Fibroblast of lung (primary cell): ENCODE measurements around the gene BAIAP2. TPM values are rescaled to one million over a fixed set of nuclear protein-coding genes. Genes with fewer than 3 reads are reported as not detected.

Experiments
- DNase-seq, 2 donors: peaks; one replicate each; pipeline versions ENCODE4 v3.0.0 to v3.0.0-alpha.2; 2010; ENCODE audit warnings: low read depth in 2 of 2
- H2AFZ ChIP-seq: 2 replicates; pipeline ENCODE4 v1.5.1; 2012; ENCODE audit warnings: low read length, control low read depth, inconsistent platforms
- H3K27ac ChIP-seq: 2 replicates; pipeline ENCODE4 v1.5.1; 2011; ENCODE audit warnings: low read length, control low read depth; ENCODE audit not compliant: insufficient read depth
- H3K27me3 ChIP-seq: 2 replicates; pipeline ENCODE4 v1.5.1; 2011; ENCODE audit warnings: mild to moderate bottlenecking, low read length; ENCODE audit not compliant: control insufficient read depth, insufficient read depth
- H3K36me3 ChIP-seq: 2 replicates; pipeline ENCODE4 v1.5.1; 2011; ENCODE audit warnings: low read length; ENCODE audit not compliant: control insufficient read depth, insufficient read depth
- H3K4me1 ChIP-seq: 2 replicates; pipeline ENCODE4 v1.5.1; 2011; ENCODE audit warnings: low read length; ENCODE audit not compliant: control insufficient read depth, insufficient read depth; ENCODE audit errors: extremely low read depth
- H3K4me2 ChIP-seq: 2 replicates; pipeline ENCODE4 v1.5.1; 2011; ENCODE audit warnings: low read length, control low read depth; ENCODE audit not compliant: insufficient read depth; ENCODE audit errors: extremely low read depth
- H3K4me3 ChIP-seq, 4 experiments: fragments of 200-600 bp in 1 of 4; sonication (generic) in 1 of 4; replicated peaks in 1 of 4; 2 replicates each; pipeline ENCODE4 v1.5.1; 2011 to 2016; ENCODE audit warnings: low read length in 4 of 4, low read depth in 3 of 4, mild to moderate bottlenecking in 3 of 4, control low read depth in 2 of 4, inconsistent platforms in 1 of 4, mixed read lengths in 1 of 4; ENCODE audit not compliant: insufficient read depth in 1 of 4; ENCODE audit errors: control extremely low read depth in 1 of 4
- H3K79me2 ChIP-seq: 2 replicates; pipeline ENCODE4 v1.5.1; 2012; ENCODE audit warnings: mild to moderate bottlenecking, low read length, inconsistent platforms; ENCODE audit not compliant: control insufficient read depth, insufficient read depth
- H3K9ac ChIP-seq: 2 replicates; pipeline ENCODE4 v1.5.1; 2011; ENCODE audit warnings: mild to moderate bottlenecking, low read length, control low read depth; ENCODE audit not compliant: insufficient read depth
- H3K9me3 ChIP-seq: 2 replicates; pipeline ENCODE4 v1.5.1; 2012; ENCODE audit warnings: low read depth, low read length; ENCODE audit not compliant: control insufficient read depth, insufficient read depth
- H4K20me1 ChIP-seq: 2 replicates; pipeline ENCODE4 v1.5.1; 2011; ENCODE audit warnings: low read length; ENCODE audit not compliant: control insufficient read depth, insufficient read depth; ENCODE audit errors: extremely low read depth
- EZH2 ChIP-seq: IDR thresholded peaks from 2 replicates; pipeline ENCODE4 v1.5.1; 2012; ENCODE audit warnings: low read length, control low read depth, mild to moderate bottlenecking; ENCODE audit errors: missing control alignments
- polyA plus RNA-seq, 2 donors: library from polyadenylated mRNA; depleted of rRNA in 1 of 2; stranded (reverse) in 1 of 2; unstranded in 1 of 2; fragments of >200 nt; gene quantifications; 2 replicates each; pipeline ENCODE4 v1.2.1, GENCODE V29; 2011 to 2012; ENCODE audit warnings: missing spikeins in 1 of 2
- total RNA-seq: library from RNA; depleted of rRNA; stranded (reverse); fragments of >200 nt; gene quantifications from 2 replicates; pipeline ENCODE4 v1.2.1, GENCODE V29; 2014
- TF ChIP-seq, protein P1 (sequence below), 2 donors: IDR thresholded peaks in 1 of 2; conservative IDR thresholded peaks in 1 of 2; 1 replicate in 1 of 2; 2 replicates in 1 of 2; pipeline ENCODE4 v1.5.1; 2011 to 2012; ENCODE audit warnings: low read length in 2 of 2, control low read depth in 1 of 2, inconsistent platforms in 1 of 2, low read depth in 1 of 2, mild to moderate bottlenecking in 1 of 2

BAIAP2 gene
- total and polyA plus RNA-seq, 2 donors (not counting 1 experiment from before 2014, with no cell fraction given): 6.0 to 13.4 TPM

DNA sequence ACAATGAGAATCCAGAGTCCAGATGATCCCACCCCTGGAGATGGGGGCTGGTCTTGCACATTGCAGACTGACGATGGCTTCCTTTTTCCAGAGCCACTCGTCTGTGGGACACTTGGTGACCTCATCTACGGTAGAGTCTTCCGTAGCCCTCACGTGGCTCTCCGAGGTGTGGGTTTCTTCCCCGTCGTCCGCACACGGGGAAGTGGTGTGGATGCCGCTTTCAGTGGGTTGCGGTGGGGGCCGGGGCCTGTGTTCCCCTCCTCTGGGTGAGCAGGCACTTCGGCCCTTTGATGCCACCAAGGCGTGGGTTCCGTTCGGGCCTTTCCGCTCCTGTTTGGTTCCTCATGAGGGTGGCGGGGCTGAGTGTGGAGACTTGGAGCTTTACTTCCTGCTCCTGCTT lies 21.4 kb downstream of the BAIAP2 start:
- Histone ChIP-seq H3K36me3 (no peaks in the 10 kb centered on the region), H3K9ac (no peak overlapping the region), H3K9me3 (no peaks in the 10 kb centered on the region), H3K4me1 (no peaks in the 10 kb centered on the region), H3K4me3 (no peak overlapping the region), H2AFZ (no peak overlapping the region), H3K27ac (no peak overlapping the region), H4K20me1 (no peaks in the 10 kb centered on the region), H3K4me2 (no peak overlapping the region), H3K79me2 (no peaks in the 10 kb centered on the region), H3K27me3 (no peaks in the 10 kb centered on the region)
- TF ChIP-seq, protein P1, sequence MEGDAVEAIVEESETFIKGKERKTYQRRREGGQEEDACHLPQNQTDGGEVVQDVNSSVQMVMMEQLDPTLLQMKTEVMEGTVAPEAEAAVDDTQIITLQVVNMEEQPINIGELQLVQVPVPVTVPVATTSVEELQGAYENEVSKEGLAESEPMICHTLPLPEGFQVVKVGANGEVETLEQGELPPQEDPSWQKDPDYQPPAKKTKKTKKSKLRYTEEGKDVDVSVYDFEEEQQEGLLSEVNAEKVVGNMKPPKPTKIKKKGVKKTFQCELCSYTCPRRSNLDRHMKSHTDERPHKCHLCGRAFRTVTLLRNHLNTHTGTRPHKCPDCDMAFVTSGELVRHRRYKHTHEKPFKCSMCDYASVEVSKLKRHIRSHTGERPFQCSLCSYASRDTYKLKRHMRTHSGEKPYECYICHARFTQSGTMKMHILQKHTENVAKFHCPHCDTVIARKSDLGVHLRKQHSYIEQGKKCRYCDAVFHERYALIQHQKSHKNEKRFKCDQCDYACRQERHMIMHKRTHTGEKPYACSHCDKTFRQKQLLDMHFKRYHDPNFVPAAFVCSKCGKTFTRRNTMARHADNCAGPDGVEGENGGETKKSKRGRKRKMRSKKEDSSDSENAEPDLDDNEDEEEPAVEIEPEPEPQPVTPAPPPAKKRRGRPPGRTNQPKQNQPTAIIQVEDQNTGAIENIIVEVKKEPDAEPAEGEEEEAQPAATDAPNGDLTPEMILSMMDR (conservative IDR thresholded peaks at IDR 0.05 in 1 of 2, IDR thresholded peaks at IDR 0.05 in 1 of 2; ENCODE audit: low read depth in 1 of 2, low read length in 2 of 2): no peak
- TF ChIP-seq EZH2: no peak
- DNase-seq: no peak

DNA sequence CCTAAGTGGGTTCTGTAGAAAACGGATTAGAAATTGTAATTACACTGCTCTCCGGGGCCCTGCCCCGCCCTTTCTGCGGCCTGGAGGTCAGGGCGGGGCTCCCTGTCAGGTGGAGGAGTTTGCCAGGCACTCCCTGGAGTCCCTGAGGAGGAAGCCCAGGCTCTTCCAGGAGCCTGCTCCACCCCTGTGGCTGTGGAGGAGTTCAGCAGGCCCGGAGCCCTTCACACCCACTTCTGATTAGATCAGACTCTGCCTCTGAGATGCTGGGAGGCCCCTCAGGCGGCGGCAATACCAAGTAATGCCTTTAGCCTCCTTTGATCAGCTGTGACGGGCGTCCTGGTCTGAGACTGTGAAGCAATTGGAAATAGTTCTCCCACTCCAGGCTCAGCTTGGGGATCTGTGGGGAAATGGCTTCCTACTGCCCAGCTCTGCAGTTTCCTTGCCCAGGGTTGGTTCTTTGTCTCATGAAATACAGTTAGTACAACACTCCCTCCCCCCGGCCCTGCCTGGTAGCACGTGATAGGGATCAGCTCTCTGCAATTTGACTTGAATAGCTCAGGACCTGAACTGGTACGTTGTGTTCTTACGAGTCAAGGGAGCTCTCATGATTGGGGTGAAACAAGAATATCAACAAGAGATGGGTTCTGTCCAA lies 22.3 kb downstream of the BAIAP2 start:
- Histone ChIP-seq H3K4me2 (no peak overlapping the region), H4K20me1 (no peaks in the 10 kb centered on the region), H3K9me3 (no peaks in the 10 kb centered on the region), H3K4me3 (no peak overlapping the region), H3K27ac (no peak overlapping the region), H2AFZ (no peak overlapping the region), H3K79me2 (no peaks in the 10 kb centered on the region), H3K9ac (no peak overlapping the region), H3K27me3 (no peaks in the 10 kb centered on the region), H3K4me1 (no peaks in the 10 kb centered on the region), H3K36me3 (no peaks in the 10 kb centered on the region)
- peak in 1 of 2 donors; percentile 79 for DNase-seq
- TF ChIP-seq, protein P1 (conservative IDR thresholded peaks at IDR 0.05 in 1 of 2, IDR thresholded peaks at IDR 0.05 in 1 of 2; ENCODE audit: low read depth in 1 of 2, low read length in 2 of 2): no peak
- TF ChIP-seq EZH2: no peak

DNA sequence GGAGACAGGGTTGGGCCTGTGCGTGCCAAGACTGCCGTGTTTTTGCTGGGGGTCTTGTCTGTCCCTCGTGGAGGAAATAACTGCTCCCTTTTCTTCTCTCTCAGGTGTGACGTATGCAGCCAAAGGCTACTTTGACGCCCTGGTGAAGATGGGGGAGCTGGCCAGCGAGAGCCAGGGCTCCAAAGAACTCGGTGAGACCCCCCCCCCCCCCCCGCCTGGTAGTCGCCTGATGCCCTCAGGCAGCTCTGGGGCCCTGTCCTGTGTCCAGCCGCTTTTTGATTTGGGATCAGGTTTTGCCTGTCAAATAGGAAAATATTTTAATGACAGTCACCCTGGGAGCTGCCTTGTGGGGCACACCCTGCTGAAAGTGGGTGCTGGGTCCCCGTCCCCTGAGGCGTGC lies 22.8 kb downstream of the BAIAP2 start:
- Histone ChIP-seq H3K36me3 (no peaks in the 10 kb centered on the region), H3K4me2 (no peak overlapping the region), H3K4me3 (no peak overlapping the region), H3K9me3 (no peaks in the 10 kb centered on the region), H2AFZ (no peak overlapping the region), H3K4me1 (no peaks in the 10 kb centered on the region), H3K27me3 (no peaks in the 10 kb centered on the region), H3K79me2 (no peaks in the 10 kb centered on the region), H4K20me1 (no peaks in the 10 kb centered on the region), H3K27ac (no peak overlapping the region), H3K9ac (no peak overlapping the region)
- no peak for DNase-seq
- TF ChIP-seq, protein P1 (conservative IDR thresholded peaks at IDR 0.05 in 1 of 2, IDR thresholded peaks at IDR 0.05 in 1 of 2; ENCODE audit: low read depth in 1 of 2, low read length in 2 of 2): no peak
- no peak for TF ChIP-seq EZH2
